CD4-positive, alpha-beta T cell treated with Interleukin-15 for 1 hour (primary cell): ENCODE data around the gene MBIP.

ENCODE experiments used
- DNase-seq: peaks from one replicate; pipeline ENCODE4 v3.0.0-alpha.2; 2020

Gene MBIP

GRCh38 chr14:36258241-36258640, 62.2 kb downstream of the MBIP start:
- no peak for DNase-seq

GRCh38 chr14:36256126-36256801, 64.2 kb downstream of the MBIP start:
- no peak for DNase-seq

GRCh38 chr14:36254020-36254624, 66.3 kb downstream of the MBIP start:
- no peak for DNase-seq
